CD1c-positive myeloid dendritic cell (primary cell): ENCODE results near the gene AHI1.
"Not testable (repeated sequence)": the region's sequence is repeated elsewhere in the genome, so short reads cannot be mapped to it uniquely, and the experiment has no call there.

Source experiments
- DNase-seq: peaks from one replicate; pipeline ENCODE4 v3.0.0-alpha.2; 2016; ENCODE audit errors: extremely low spot score

The AHI1 gene

GRCh38 chr6:135266675-135267074 is 230.9 kb downstream of the AHI1 start:
- no peak for DNase-seq

- no peak for DNase-seq
Observed at GRCh38 chr6:135265278-135265677, 232.3 kb downstream of the AHI1 start.

- DNase-seq, result no peak
Observed at GRCh38 chr6:135261872-135262725, 235.4 kb downstream of the AHI1 start.

GRCh38 chr6:135260612-135261011 is 236.9 kb downstream of the AHI1 start:
- no peak for DNase-seq

DNA sequence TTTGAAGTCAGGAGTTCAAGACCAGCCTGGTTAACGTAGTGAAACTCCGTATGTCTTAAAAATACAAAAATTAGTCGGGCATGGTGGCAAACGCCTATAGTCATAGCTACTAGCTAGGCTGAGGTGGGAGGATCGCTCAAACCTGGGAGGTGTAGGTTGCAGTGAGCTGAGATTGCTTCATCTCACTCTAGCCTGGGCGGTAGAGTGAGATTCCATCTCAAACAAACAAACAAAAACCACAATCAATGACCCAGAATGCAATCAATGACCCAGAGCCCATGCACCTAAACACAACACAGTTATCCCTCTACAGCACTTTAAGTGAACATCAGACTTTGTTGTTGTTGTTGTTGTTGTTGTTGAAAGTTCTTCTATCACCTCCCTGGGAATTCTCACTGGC is 238.6 kb downstream of the AHI1 start:
- DNase-seq, result no peak

DNA sequence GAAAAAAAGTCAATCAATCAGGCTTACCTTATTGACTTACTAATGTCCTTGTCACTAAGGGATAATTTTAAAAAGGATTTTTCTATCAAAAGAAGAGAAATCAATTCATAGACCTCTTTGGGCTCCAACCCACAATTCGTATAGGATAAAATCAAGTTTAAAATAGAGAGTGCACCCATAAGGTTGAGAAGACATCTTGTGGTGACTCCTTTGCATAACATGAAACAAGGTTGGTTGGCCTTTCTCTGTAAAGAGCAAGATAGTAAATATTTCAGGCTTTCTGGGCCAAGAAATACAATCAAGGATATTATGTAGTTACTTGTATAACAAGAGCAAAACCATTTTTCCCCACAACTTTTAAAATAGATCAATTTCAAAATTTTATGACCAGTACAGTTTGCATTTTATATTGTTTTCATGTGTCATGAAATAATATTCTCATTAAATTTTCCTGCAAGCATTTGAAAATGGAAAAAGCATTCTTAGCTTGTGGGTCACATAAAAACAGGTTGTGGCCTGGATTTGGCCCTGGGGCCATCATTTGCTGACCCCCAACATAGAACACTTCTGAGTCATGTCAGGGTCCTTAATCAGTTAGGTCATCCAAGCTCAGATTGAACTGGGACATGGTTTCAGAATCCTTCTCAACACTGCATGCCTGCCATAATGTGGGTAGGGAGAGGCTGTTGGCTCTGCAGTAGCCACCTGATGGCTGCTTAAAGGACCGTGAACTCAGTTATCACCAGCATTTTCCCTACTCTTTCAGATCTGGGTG is 239.7 kb downstream of the AHI1 start:
- no peak for DNase-seq

- DNase-seq, result no peak
Observed at GRCh38 chr6:135256866-135257265, 240.7 kb downstream of the AHI1 start.

DNA sequence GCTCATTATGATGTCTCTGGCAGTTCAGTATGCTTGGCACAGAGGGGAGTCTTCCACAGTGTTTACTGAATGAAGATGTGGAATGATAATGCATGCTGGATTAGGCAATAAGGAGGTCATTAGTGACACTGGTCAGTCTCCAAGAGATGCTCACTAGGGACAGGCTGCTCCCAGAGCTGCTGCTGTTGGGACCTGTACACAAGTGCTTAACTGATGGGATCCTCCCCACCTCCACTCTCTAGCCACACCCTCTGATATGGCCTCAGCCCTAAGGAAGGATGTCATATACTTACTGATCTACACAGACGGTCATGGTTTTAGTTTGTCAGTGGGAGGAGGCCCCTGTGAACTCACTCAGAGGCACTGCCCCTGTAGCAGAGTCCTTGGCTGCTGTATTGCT is 243.1 kb downstream of the AHI1 start:
- DNase-seq, result no peak

DNA sequence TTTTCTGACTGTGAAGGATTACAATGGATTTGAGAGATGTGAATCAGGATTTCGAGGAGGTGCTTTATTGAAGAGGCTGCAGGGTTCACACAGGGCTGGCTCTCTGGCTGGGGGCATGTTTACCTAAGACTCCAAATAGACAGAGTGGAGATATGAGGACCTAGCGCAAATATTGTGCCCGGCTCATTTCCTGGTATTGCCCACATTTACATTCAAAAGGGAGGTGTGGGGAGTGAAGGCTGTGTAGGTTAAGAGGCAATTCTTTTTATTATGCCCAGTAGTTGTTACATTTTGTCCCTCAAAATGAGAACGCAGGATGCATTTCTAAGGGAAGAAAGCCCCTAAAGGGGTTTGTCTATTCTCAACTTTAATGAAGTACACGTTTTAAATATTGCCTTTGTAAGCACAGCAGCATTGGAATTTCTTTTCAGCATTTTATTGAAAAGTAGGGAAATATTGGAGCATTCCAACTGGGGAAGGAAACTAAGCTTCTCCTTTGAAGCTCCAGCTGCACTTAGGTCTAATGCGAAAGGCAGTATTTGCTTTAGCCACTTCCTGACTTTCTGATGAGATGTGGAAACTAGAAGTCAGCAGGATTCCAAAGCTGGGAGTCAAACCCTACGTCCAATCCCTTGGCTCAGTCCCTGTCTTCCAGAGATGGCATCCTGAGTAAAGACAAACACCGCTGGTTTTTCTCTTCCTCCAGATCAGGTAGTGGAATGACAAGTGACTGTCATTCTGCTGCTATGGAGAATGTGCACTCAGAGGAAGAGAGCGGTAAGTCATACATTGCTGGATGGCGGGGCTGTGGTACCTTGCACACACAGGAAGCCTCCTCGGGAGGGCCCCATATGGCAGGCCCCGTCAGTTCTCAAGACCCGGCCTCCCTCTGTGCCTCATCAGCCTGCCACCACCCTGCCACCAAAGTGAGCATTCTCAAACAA is 245.8 kb downstream of the AHI1 start:
- DNase-seq, result no peak

DNA sequence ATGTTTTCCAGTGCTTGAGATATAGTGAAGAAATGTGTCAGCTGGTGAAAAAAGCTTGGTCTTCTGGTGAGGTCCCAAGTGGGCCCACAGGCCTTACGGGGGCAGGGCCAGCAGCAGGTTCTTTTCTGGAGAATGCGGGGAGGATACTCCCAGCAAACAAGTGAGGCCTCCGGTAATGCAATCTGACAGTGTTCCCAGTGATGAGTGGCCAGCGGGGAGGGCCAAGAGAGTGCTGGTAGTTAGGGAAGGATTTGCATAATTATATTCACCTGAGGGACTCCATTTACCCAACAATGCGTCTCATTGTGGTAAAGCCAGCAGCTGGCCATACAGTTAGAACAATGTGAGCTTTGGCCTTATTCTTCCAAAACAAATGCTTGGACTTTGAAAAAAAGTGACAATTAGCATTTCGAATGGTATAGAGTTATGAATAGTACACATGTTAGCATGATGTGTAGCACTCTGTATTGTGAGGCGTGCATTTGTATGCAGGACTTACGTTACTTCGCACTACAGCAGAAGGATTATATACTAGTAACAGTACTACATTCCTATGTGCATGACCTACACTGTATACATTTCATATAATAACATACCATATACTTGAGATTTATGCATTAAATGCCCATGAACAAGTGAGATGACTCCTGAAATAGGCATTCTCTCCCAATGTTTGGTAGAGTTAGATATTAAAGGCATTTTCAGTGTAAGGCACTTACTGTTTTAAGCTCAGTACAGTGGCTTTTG is 246.6 kb downstream of the AHI1 start:
- no peak for DNase-seq

- DNase-seq, result peak; percentile 34
Observed at GRCh38 chr6:135250234-135250633, 247.3 kb downstream of the AHI1 start.

GRCh38 chr6:135246412-135247012 is 251.0 kb downstream of the AHI1 start:
- not testable (repeated sequence) for DNase-seq

DNA sequence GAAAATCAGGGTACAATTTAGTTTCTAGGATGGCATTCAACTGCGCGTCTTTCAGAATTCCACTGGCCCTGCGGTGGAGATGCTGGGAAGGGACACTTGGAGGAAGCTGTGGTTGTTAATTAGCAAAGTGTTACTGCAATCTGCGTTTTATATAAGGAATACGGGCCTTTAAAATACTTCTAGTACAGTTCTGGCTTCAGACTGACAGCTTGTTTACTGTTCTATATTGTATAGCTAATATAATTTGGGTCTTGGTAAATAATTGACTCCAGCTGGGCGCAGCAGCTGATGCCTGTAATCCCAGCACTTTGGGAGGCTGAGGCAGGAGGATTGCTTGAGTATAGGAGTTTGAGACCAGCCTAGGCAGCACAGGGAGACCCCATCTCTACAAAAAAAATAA is 252.7 kb downstream of the AHI1 start:
- no peak for DNase-seq

GRCh38 chr6:135243871-135244796 is 253.4 kb downstream of the AHI1 start:
- no peak for DNase-seq

GRCh38 chr6:135240711-135241110 is 256.8 kb downstream of the AHI1 start:
- DNase-seq, result no peak

GRCh38 chr6:135236732-135237131 is 260.8 kb downstream of the AHI1 start:
- DNase-seq, result no peak

GRCh38 chr6:135236319-135236718 is 261.2 kb downstream of the AHI1 start:
- DNase-seq, result no peak

DNA sequence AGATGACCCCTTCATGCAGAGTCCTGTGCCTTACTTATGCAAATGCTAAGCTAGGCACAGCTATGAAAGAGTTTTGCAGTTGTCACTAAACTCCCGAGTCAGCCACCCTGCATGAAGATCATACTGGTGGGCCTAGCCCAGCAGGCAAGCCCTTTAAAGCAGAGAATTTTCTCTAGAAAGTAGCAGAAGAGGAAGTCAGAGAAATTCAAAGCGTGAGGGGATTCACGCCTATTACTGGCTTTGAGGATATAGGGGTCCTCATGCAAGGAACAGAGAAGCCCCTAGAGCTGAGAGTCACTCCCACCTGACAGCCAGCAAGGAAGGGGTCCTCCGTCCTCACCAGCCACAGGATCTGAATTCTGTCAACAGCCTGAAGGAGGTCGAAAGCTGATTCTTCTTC is 261.8 kb downstream of the AHI1 start:
- no peak for DNase-seq

DNA sequence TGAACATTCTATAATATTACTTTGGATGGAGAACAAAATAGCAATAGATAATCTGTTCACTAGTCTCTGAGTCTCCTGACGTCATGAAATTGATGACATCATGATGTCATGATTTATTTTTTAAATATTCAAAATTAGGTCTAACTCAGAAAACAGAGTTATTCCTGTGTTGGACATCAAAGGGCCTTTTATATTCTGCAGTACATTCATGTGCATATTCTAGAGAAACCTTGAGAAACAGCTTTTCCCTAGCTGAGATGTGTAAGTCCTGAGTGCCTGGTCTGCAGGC is 263.1 kb downstream of the AHI1 start:
- DNase-seq, result no peak
